ENCODE measurements around the gene UCHL1. TPM values are rescaled to one million over a fixed set of nuclear protein-coding genes. Genes with fewer than 3 reads are reported as not detected.

The UCHL1 gene
- 252 and 407 TPM in 2 replicates for total RNA-seq

DNA sequence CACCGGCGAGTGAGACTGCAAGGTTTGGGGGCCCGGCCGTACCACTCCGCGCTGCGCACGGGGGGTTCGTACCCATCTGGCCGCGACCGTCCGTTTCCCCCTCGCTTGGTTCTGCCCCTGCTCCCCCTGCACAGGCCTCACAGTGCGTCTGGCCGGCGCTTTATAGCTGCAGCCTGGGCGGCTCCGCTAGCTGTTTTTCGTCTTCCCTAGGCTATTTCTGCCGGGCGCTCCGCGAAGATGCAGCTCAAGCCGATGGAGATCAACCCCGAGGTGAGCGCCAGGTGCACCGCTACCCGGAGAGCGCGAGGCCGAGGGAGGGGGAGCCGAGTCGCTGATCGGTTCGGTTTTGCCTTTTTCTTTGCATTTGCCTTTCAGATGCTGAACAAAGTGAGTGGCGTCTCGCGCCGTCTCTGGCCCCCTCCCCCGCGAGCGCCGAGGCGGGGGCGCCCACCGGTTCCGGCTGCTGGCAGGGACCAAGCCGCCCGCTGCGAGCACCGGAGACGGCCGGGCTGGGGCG, at the start of gene UCHL1:
Gene UCHL1 (plus strand): TSS at position 189 of the 517 bp plus-strand sequence. CDS start 49 bp downstream, at position 238.
- DNase-seq (ENCODE audit: low read depth, low spot score), result peak; percentile 20

DNA sequence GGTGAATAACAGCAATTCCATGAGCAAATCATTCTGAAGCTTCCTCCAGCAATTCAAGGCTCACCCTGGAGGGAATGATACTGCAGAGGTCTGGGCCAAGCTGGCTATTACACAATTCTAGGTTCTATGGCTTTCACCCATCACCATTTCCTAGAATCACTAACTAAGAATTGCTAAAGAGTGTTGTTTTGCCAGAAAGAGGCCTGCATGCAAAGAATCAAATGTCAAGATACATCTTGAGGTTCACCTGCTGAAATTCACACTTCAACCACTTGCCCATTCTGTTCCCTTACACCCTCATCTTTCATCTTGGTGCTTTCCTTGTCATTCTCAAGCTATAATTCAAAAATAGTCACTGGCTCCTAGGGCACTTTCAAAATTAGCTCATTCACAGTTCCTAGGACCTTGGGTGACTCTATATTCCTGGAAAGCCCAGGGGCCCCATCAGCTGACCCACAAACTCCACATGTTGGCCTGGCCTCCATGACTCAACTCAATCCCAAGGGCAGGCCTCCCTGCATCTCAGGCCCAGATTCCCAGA, 49.4 kb upstream of the UCHL1 start:
- no peak for DNase-seq (ENCODE audit: low read depth, low spot score)

DNA sequence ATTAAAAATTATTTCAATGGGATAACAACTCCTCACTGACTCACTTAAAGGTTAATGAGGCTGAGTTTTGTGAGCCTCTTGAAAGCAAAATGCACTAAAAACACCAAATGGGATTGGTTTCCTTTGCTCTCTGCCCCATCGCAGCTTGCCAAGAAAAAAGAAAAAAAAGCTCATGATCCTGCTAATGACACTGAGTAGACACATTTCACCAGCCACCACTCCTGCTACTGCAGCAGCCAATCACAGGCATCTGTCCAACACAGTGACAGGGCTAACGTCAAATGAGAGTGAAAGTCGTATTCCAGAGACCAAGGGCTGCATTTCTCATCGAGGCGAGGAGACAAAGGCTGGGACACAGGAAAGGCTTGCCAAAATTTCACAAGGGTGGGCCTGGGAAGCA, 47.5 kb upstream of the UCHL1 start:
- no peak for DNase-seq (ENCODE audit: low read depth, low spot score)

DNA sequence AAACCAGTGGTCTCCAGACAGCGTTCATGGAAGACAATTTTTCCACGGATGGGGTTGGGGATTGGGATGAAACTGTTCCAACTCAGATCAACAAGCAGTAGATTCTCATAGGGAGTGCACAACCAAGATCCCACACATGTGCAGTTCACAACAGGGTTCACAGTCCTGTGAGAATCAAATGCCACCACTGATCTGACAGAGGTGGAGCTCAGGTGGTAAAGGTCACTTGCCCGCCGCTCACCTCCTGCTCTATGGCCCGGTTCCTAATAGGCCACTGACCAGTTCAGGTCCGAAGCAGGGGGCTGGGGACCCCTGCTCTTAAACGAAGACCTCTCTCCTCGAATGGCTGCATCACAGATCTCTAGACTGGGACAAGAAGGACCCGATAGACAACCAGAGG, 46.8 kb upstream of the UCHL1 start:
- no peak for DNase-seq (ENCODE audit: low read depth, low spot score)

DNA sequence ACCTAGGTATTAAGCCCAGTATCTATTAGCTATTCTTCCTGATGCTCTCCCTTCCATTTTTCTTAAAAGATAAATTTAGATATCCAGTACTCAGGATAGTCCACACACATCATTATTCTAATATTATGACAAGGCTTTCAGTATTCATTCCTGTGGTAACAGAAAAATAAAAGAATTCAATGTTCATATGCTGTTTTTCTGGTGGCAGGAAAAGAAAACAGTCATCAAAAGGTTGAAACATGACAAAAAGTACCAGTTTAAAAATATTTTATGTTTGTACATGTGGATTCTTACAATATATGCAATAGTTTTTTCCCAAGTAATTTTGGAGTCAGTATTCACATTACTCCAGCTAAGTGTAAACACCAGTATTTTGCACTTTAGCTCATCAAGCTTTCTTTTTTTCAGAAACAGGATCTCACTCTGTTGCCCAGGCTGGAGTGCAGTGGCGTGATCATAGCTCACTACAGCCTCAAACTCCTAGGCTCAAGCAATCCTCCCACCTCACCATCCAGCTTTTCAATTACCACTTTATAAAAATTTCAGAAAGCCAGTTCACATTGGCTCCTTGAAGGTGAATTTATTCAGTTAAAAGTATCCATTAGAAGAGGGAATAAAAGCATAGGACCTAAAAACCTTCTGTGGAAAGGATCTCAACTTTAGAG, 44.6 kb upstream of the UCHL1 start:
- no peak for DNase-seq (ENCODE audit: low read depth, low spot score)

DNA sequence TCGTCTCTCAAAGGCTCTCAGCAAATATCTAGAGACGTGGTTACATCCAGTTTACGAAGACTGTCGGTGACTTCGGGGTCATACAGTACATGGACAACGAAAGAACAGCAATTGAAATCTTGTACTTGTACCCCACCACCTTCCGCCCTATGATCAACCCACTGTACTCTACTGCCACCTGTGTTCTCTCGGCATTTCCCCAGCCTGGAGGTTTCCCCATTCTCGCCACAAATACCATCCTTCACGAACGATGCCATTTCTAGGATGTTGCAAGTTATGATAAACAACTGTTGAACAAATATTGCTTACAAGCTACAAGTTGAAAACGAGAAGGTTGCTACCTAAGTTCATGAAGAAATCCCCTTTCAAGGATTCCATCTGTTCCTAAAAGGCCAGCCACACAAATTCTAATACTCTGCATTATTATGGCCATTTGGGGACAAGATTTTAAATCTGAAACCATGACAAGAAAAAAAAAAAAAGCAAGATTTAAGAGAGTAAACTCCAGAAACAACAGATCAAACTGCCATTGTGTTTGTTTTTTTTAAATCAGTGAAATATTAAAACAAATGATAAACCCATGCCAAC, 44.0 kb upstream of the UCHL1 start:
- peak; percentile 68 for DNase-seq (ENCODE audit: low read depth, low spot score)

DNA sequence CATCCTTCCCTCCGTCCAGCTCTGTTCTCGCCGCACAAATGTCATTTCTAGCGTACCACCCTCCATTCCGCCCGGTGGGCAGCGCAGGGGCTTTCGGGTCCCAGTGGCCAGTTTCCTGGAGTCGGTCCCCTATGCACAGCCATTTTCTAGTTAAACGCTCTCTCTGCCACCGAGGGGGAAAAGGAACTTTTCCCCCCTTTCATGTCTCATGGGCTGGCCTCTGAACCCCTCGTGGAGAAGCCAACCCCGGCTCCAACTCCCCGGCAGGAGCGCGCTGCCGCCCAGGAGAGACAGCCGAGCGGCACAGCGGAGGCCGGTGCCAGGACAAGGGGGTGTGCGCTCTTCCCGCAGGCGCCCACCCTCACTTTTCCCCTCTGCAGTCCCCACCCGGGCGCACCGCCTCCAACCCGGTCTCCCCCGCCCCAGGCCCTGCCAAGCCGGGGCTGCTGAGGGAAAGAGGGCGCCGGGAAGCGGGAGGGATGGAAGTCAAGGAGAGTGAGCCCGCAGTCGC, 43.0 kb upstream of the UCHL1 start:
- DNase-seq (ENCODE audit: low read depth, low spot score), result no peak

DNA sequence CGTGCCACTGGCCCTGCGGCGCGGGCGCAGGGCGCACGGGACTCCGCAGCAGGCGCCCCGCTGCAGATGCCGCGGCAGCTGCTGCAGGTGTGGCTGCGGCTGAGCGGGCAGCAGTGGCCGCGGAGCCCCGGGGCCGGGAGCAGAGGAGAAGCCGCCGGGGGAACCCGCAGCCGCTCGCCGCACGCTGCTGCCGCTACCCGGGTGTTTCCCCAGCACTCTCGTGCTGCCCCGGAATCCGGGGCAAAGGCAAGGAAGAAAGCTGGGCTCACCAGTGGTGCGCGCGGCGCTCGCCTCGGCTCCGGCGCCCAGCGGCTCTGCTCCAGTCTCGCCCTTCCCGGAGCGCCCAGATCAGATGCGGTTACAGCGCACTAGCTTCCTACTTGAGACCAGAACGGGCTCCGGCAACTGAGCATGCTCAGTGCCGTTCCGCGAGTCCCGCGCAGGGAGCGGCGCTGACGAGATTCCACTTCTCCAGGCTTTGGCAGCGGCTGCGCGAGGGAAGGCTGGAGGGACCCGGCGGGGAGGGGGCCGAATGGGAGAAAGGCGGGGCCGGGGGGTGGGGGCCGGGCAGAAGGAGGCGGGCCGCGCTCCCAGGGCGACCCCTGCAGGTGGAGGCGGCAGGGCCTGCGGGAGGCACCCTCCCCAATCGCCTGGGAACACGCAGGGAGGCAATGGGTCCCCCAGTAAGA, 42.4 kb upstream of the UCHL1 start, which contains the start of gene APBB2:
Gene APBB2 (minus strand): TSS at position 407 of the 689 bp plus-strand sequence. CDS start 181,288 bp downstream, outside the sequence.
- DNase-seq (ENCODE audit: low read depth, low spot score), result peak; percentile 89

DNA sequence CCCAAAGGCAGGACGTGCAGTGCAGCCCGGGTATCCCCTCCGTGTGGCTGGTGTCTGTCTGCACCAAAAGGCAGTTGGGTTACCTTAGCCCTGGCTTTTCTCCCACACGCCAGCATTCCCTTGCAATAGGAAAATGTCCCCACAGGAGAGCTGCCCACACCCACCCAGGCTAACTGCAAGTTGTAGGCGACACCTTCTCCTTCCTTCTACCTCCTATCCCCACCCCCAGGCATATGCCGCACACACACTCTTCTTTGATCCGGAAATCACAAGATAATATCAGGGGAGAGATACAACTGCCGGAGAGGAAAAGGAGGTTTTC, 41.9 kb upstream of the UCHL1 start:
- DNase-seq (ENCODE audit: low read depth, low spot score), result no peak

DNA sequence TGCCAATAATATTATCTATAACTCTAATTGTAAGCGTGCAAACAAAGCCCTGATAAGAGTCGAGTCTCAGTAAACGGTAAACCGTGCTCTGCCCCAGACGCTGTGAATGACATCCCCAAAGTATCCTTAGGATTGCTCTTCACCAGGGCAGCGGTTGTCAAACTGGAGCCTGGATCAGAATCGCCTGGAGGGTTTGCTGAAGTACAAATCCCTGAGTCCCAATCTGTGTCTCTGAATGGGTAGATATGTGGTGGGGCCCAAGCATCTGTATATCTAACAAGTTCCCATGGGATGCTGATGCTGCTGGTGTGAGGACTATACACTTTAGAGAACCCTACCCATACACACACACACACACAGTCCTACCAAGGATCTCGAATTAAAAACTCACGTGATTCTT, 41.6 kb upstream of the UCHL1 start:
- no peak for DNase-seq (ENCODE audit: low read depth, low spot score)

DNA sequence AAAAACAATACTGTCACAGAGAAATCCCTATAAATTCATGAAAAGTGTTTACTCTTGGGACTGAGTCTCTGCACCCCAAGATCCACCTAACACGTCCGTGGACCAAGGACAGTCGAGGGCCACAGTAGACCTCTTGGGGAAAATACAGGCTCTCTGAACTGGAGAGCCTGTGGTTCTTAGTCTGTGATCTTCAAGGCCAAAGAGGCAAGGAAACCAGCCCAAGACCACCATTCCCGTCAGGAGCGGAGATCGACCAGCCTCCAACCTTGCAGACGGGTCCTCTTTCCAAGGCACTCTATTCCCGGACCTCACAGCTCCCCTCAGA, 40.8 kb upstream of the UCHL1 start:
- DNase-seq (ENCODE audit: low read depth, low spot score), result no peak

DNA sequence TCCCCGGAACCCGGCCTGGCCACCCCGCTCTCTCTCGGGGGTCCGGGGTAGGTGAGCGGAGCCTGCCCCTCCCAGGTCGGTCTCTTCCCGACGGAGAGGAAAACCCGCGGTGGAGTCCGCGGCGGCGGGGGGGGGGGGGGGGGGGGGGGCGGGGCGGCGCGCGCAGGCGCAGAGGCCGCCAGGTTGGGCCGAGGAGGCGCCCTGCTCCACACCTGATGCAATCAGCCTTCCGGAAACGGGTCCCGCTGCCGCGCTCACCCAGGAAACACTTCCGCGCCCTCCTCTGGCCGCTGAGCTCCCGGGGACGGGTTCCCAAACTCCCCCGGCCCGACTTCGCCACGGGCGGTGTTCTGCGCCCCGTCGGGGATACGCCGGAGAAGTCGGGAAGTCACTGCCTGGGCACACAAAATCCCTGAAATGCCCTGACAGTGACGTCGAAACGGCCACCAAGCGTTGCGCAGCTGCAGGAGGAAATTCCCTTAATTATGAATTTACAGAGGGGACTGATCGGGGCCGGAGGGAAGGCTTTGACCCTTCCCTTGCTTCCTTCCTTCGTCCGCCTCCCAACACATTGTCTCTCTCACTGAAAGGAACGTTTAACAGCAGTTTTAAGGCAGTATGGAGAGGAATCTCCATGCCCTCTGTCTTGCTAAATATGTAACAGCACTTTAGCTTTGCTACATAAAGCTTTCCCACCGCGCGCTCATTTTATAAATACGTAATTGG, 40.3 kb upstream of the UCHL1 start:
- DNase-seq (ENCODE audit: low read depth, low spot score), result no peak

DNA sequence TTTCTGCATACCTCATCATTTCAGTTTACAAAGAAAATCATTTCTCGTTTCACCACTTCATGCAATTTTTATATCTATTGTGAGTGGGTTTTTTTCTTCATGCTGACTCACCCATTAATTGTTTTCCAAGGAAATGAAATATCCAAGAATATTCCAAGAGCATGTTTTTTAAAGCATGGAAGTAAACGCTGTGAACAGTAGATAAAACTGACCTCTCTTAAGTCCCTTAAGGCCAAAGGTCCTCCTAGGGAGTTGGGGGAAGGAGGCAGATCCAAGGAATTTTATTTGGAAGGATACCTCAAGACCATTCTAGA, 39.8 kb upstream of the UCHL1 start:
- DNase-seq (ENCODE audit: low read depth, low spot score), result no peak

DNA sequence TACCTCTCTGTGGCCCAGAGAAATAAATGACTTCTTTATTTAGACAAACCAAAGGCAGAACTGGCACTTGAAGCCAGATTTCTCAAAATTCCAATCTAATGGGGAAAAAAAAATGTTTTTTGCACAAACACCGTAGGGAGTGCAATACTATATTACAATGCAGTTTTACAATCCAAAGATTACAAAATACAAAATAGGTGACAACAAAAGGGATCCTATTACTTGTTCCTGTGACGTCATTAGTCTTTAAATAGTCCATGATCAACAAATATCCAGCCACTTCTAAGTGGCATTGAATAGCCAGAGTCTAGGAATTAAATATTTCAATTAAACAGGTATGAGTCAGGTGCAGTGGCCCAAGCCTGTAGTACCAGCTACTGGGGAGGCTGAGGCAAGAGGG, 39.4 kb upstream of the UCHL1 start:
- DNase-seq (ENCODE audit: low read depth, low spot score), result no peak

DNA sequence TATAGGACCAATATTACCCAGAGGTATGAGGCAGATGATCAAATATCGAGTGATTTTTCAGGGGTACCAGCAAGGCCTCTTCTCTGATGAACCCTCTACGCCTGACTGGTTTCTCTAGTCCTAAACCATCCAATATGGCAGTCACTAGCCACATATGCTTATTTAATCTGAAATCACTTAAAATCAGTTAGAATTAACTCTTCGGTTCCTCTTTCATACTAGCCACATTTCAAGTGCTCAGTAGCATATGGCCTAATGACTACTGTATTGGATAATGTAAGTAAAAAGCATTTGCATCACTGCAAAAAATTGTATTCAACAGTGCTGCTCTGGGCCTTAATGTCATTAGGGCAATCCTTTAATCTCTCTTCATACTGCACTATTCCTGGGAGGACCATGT, 38.0 kb upstream of the UCHL1 start:
- DNase-seq (ENCODE audit: low read depth, low spot score), result no peak

DNA sequence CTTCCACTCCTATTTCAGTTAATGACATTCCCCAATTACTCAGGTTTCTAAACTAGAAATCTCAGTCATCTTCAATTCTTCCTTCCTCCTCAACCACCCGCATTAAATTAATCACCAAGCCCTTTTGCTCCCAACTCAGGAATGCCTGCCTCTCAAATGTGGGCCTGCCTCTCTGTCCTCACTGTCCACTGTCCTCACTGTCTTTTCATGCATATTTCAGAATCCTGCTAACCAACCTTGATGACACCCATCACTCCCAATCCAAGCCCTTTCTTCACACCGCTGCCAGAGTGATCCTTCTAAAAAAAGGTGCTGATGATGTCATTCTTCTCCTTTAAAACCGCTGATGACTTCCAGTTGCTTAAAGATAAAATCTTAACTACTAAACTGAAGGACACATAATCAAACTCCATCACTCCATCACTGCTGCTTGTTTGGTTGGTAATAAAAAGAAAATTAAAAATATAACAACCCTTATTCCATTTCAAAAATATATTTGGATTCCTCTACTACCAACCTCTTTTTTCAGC, 37.2 kb upstream of the UCHL1 start:
- DNase-seq (ENCODE audit: low read depth, low spot score), result no peak

DNA sequence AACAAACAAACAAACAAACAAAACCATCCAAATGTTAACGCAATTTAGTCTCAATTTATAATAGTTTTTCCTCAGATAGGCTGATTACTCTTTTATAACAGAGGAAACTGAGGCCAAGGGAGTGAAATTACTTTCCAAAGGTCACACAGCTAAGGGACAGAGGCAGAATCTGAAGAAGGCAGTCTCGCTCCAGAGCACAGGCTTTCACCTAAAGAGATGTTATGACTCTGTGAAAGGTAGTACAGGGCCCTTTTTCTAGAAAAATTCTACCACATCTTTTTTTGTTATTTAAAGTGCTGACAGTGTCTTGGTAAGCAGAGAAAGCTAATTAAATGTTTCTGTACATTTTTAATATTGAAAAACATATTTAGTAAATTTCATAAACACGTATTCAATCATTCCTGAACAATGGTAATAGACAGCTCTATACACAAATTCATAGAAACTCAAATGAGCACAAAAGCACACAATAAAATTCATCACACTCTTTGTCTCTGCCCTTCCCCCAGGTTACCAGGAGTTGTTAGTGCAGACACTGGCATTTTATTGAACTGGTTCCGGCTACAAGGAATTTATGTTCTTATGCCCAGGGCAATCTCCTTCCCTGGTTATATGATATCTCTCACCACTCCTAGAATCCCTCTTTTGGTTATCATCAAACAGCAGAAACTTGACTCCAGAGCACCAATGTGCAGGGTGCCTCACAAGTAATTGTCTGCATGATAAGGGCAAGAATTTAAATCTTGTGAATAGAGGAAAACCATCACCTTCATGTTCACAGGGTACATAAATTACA, 34.7 kb upstream of the UCHL1 start:
- DNase-seq (ENCODE audit: low read depth, low spot score), result no peak

DNA sequence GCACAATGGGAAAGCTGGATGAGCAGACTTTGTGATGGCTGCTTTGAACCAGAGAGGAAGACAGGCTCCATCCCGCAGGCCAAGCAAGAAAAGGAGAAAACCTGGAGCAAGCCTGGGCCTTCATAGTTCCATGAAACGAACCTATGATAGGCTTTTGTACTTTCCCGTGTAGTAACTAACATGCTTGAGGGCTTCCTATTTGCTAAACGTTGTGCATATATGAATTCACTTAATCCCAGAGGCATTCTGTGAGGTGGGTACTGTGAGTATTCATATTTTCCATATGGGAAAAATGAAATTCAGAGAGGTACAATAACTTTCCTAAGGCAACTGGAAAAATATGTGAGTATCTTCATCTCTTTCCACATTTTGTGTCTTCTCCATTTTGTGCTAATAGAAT, 28.8 kb upstream of the UCHL1 start:
- DNase-seq (ENCODE audit: low read depth, low spot score), result no peak

DNA sequence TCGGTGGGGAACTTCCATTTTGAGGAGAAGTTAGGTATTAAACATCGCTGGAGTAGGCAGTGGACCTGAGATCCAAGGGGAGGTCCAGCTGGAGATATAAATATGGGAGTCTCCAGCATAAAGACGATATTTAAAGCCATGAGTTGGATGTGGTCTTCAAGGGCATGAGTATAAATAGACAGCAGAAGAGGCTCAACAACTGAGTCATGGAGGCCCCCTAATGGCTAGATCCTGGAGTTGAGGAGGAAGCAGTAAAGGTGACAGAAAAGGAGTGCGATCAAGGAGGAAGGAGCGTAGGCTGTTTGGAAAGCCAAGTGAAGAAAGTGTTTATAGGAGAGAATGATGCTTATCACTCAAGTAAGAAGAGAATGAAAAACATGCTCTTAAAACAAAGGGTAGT, 24.3 kb upstream of the UCHL1 start:
- no peak for DNase-seq (ENCODE audit: low read depth, low spot score)

DNA sequence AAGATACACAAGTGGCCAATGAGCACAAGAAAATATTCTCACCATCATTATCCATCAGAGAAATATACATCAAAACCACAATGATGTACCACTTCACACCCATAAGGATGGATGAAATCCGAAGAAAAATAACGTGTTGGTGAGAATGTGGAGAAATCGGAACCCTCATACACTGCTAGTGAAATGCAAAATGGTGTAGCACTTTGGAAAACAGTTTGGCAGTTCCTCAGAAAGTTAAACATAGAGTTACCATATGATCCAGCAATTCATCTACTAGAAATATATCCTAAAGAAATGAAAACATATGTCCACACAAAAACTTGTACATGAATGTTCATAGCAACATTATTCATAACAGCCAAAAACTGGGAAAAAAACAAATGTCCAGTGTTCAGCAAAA, 23.9 kb upstream of the UCHL1 start:
- no peak for DNase-seq (ENCODE audit: low read depth, low spot score)

DNA sequence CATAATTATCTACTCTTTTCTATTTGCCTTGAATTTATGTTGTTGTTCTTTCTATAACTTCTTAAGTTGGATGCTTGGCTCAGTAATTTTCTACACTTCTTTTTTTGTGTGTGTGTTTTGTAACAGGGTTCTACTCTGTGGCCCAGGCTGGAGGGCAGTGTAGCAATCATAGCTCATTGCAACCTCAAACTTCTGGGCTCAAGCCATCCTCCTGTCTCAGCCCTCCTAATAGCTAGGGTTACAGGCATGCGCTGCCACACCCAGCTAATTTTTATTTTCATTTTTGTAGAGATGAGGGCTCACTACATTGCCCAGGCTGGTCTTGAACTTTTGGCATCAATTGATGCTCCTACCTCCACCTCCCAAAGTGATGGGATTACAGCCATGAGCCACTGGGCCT, 20.7 kb upstream of the UCHL1 start:
- DNase-seq (ENCODE audit: low read depth, low spot score), result no peak

Measured in pulmonary artery endothelial cell (primary cell).